ENCODE measurements around the gene VCX3B.

- TF ChIP-seq CTCF (IDR thresholded peaks at IDR 0.05) (no peak), POLR2A (IDR thresholded peaks at IDR 0.05) (no peak)
These were observed 2.1 kb upstream of the VCX3B start for GRCh38 chrX:8462488-8462887.

Measured in heart left ventricle (tissue), 13 donors.